Measurements from ENCODE around the gene KIAA0513.

KIAA0513 gene

DNA sequence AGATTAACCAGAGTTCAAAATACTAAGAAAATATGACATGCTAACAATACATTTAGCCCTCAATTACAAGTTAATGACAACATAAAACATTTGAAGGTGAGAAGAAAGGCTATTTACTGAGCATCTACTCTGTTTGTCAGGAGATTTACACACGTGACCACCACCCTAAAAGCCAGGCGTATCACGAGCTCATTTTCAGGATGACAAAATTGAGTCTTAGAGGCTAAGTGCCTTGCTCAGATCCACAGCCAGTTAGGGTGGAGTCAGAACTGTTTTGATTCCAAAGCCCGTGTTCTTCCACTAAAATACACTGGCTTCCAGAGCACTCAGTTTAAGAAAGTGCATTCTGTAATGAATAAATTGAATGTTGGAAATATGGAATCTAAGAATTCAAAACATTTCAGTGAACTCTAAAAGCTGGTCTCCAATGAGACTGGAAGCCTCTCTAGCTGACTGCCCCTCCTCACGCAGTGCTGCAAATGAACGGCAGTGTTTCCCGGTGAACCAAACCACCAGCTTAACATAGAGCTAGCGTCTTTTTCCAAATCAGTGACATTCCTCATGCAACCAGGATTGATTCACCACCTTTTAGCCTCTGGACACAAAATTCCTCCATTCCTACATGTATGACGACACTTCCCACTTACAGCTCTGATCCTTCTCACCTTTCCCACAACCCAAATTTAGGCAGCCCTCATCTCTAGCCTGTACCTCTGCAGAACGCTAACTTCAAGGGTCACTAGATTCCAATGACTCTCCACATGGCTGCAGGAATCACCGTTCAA is 22.1 kb upstream of the KIAA0513 start:
- DNase-seq: no peak

DNA sequence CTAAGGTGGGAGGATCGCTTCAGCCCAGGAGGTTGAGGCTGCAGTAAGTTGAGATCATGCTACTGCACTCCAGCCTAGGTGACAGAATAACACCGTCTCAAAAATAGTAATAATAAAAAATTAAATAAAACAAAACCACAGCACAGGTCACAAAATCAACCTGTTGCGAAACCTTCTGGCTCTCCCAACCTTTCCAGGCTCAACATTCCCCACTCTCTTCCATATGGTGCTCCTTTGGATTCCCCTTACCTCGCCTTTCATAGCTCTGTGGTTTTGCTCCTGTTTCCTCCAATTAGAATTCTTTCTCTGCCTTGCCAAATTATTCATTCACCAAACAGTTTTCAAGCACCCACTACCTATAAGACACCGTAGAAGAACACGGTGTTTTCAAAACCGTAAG is 21.0 kb upstream of the KIAA0513 start:
- DNase-seq: no peak

DNA sequence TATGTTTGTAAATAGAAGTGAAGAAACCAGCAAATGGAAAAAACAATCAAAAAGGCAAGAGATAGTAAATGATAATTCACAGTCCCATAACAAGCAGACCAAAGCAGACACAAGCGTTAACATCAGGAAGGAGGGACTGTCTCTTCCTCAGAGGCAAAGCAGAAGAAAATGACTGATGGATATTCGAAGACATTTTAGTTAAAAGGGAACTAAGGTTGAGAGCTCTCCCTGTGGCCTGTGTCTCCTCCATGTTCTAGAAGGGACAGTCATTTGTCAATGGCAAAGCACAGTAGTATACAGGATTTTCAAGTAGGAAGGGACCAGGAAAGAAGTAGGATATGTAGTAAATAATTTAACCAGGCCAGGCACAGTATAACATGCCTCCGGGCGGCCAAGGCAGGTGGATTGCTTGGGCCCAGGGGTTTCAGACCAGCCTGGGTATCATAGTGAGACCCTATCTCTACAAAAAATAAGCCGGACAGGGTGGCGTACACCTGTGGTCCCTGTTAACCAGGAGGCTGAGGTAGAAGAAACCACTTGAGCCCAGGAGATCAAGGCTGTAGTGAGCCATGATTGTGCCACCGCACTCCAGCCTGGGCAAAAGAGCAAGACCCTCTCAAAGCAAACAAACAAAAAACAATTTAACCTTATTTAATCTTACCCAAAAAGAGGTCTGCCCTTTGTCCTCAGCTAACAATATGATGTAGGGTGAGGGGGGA is 19.9 kb upstream of the KIAA0513 start:
- no peak for DNase-seq

DNA sequence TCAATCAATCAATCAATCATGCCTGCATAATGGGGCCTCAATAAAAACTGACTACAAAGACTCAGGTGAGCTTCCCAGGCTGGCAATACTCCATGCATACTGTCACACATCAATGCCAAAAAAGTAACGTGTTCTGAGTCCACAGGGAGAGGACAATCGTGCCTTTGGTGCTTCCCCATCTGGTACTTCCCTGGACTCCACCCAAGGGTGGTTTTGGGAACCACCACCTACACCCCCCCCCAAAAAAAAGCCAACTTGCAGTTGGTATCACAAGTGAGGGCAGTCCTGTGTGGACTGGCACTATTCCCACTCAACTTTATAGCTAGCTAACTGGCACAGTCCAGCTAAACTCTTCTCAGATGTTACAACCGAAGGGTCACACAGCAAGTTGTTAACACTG is 19.3 kb upstream of the KIAA0513 start:
- DNase-seq: no peak

DNA sequence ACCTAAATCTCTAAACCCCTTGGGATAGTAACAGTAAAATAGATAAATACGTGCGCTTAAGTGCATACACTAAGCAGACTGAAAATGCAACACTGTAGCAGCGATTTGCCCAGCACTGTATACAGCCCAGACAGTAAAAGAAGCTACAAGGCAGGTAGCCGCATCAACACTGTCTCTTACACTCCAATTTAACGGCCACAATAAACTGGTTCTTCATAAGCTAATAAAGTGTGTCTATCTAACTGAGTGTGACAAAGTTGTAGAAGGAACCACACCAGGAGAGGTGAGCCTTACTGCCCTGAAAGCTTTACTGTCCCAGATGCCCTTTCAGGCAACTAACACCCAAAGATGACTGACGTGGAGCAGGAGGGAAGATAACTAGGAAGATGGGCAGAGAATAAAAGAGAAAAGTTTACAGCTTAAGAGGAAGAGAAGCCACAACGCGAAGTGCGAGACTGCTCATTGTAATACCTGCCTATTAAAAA is 17.1 kb upstream of the KIAA0513 start:
- no peak for DNase-seq

DNA sequence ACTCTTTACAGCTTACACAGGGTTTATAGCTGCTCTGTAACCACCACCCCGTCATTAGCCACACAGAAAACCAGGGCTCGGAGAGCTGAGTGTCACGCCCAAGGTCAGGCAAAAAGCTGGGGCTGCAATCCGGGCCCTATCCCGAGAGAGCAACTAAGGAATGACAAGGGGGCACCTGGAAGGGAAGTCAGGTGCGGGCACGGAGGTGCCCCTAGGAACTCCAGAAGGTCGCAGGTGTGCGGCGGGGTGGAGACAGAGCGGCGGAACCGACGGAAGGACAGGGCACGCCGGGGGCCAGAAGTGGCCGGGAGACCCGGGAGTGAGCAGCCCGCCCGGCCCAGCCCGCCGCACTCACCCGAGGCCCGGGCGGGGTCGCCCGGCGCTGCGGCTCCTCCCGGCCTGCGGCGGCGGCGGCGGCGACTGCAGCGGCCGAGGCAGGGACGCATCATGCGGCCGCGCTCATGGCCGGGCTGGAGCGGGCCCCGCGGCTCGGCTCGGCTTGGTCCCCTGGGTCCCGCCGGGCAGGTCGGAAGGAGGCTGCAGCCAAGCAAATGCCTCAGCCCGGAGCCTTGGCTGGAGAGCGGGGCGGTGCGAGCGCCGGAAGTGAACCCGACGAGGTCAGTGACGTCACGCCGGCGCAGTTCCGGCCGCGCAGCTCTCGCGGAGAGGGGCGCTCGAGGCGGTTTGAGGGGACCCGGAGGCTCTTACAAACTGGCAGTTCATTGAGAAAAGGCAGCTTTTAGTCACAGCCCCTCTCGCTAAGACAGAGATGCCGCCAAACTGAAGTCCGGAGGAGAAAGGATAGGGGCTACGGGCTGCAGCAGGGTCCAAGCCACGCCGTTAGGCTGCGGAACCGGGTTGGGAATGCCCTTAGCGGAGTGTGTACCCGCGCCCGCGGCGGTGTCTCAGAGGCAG is 16.4 kb upstream of the KIAA0513 start, which contains the start of gene ZDHHC7:
Gene ZDHHC7, minus strand, starts transcription at position 605 of the 915 bp plus-strand sequence. CDS start 20,917 bp downstream, outside the sequence.
- DNase-seq: peak; percentile 86

DNA sequence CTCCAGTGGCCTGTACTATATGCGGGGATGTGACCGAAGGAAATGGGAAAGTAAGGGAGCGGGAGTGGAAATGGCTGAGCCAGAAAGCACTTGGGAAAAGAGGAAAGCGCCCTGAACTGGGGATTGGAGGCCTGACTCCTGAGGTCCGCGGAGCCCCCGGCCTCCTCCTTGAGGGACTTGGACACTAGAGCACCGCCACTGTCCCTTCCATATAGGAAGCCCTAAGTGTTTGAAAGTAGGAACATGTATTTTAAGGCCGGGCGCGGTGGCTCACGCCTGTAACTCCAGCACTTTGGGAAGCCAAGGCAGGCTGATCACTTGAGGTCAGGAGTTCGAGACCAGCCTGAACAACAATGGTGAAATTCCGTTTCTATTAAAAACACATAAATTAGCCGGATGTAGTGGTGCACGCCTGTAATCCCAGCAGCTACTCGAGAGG is 15.7 kb upstream of the KIAA0513 start:
- DNase-seq: no peak

DNA sequence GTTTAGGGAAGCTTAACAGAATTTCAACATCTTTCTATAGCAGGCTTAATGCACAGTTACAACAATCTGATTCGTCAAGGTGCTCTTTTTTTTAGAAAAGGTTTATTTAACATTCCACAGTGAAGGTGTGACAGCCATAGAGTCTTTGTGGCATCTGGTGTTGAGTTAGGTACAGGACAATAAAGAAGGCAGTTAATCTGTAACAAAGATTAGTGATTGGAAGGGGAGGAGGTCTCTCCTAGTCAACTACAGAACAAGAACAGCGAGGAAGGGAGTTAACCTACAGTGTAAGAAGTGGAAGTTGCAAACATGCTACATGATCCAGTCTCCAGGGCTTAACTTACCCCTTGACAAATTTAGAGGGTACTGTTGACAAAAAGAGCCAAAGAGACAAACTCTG is 13.3 kb upstream of the KIAA0513 start:
- DNase-seq: no peak

DNA sequence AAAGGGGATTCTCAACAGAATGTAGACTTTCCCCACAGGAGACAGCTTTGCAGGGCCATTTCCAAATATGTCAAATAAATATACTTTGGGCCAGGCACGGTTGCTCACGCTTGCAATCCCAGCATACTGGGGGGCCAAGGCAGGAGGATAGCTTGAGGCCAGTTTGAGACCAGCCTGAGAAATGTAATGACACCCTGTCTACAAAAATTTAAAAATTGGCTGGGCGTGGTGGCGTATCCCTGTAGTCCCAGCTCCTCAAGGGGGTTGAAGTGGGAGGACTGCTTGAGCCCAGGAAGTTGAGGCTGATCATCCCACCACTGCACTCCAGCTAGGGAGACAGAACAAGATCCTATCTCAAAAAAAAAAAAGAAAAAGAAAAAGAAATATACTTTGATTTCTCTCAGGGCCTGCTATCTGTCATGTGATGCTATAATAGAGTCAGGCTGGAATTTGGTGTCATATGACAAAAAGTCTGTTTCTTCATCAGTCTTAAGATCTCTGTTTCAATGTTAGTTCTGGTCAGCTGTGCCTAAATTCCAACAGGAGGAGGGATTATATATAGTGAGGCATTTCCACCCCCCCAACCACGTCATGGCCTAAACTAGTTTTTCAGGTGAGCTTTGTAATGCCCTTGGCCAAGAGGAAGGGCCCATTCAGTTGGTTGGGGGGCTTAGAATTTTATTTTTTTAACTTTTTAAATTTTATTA is 12.0 kb upstream of the KIAA0513 start:
- DNase-seq: no peak

DNA sequence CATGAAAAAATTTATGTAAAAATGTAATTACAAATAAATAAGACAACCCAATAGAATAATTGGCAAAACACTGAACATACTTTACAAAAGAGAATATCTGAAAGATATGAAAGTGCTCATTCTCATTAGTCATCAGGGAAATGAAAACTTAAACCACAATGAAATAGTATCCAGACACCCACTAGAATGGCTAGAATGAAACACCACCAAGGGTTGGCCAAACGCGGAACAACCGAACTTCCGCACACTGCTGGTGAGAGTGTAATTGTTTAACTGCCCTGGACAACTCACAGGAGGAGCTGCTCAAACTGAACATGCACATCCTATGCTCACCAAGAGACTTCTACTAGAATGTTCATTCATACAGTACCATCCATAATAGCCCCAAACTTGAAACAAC is 10.4 kb upstream of the KIAA0513 start:
- DNase-seq: no peak

DNA sequence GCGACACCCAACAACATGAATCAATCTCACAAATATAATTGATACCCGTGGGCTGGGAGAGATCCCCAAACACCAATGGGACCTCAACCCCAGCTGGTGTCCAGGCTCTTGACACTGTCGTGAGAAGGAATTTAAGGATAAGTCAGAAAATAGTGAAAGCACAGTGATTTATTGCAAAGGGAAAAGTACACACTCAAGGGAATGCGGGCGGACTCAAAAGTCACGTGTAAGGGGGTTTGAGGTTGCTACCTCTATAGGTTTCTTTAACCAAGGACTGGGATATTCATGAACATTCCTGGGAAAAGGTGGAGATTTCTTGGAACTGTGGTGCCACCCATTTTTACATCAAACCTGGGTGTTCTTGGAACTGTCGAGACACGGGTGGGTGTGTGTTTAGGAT is 10.0 kb upstream of the KIAA0513 start:
- no peak for DNase-seq

DNA sequence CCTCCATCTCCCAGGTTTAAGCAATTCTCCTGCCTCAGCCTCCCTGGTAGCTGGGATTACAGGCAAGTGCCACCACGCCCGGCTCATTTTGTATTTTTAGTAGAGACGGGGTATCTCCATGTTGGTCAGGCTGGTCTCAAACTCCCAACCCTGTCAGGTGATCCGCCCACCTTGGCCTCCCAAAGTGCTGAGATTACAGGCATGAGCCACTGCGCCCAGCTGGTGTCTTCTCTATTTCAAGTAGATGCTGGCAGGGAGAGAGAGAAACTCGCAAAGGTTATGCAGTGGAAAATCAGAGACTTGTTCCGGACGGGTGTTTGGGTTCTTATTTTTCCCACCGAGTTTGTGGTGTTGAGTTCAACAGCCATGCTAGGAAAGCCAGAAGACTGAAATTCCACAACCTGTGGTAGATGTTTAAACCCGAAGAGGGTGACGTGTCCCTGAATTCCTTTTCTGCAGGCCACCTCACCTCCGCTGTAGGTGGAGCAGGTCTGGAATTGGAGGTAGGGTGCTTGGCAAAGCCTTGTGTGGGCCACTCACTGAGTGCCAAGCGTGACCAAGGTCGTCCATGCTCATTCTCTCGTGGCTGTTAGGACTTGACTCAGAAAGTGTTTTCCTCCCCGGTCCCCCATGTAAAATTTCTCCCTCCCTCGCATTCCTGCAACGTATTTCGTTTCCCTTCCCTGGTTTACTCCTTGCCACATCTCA is 8.9 kb upstream of the KIAA0513 start:
- no peak for DNase-seq

DNA sequence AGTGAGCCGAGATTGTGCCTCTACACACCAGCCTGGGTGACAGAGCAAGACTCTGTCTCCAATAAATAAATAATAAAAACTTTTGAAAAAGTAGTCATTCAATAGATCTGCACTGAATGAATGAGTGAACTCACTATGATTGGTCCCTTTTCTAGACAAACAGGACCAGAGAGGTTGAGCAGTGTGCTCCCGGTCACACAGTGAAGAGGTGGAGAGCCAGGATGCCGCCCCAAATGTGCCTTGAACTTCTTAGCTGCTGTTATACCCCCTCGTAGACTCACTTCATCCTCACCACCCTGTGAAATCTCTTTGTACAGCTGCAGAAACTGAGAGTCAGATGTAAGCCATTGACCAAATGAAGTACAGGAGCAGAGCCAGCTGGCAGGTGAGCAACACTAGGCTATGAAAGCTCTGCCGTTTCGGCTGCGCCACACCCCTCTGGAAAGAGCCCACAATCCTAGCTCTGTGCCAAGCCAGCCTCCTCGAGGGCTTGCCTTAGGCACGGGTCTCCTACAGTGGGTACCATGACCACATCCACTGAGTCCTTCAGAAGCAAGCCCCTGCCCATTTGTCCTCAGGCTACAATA is 7.8 kb upstream of the KIAA0513 start:
- DNase-seq: no peak

DNA sequence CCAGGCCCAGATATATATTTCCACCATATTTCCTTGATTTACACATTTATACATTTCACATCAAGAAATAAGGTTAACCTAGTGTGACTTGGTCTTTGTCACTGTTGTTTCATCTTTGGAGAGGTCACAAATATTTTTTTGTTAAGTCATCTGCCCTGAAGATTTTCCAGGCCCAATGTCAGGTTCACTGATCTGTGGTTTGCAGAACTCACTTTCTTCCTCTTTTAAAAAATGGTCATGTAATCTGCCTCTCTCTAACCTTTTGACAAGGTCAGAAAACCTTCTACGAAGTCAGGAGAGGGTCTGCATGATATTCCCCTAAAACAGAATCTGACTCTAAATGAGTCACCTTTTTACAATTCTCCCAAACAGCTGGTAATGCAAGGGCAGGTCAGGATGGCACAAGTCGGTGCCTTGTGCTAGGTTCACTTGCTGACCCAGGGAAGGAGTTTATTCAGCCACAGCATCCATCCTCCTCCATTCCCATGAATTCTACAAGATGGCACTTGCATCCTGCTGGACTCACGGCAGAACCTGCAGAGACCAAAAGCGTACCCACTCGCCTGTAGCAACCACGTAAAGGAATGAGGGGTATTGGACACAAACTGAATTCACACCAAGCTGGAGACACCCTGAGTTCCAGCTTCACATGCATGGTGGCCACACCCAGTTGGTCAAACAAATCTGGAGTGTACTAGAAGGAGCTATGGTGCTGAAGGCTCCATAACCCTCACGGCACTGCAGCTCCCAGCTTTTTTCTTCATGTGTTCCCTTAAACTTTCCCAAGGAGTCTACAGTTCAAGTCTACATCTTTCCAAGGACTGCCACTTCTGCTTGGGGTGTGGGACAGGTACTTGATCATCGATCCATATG is 1.6 kb upstream of the KIAA0513 start:
- DNase-seq: no peak

DNA sequence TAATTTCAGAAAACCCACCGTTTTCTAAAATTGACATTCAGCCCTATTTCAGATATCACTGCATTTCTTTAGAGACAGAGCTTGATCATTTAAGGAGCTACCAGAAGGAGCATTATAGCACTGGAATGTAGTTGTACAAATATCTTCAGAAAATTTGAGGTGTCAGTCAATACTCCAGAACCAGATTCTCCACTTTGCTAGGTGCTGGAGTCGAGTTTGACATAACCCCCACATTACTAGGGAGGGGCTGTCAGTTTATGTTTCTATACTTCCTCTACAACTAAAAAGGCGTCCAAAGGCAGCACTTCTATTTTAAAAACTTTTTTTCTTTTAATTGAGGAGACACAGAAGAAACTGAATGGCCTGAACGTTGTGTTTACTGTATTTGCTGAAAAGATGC is 892 bp upstream of the KIAA0513 start:
- no peak for DNase-seq

DNA sequence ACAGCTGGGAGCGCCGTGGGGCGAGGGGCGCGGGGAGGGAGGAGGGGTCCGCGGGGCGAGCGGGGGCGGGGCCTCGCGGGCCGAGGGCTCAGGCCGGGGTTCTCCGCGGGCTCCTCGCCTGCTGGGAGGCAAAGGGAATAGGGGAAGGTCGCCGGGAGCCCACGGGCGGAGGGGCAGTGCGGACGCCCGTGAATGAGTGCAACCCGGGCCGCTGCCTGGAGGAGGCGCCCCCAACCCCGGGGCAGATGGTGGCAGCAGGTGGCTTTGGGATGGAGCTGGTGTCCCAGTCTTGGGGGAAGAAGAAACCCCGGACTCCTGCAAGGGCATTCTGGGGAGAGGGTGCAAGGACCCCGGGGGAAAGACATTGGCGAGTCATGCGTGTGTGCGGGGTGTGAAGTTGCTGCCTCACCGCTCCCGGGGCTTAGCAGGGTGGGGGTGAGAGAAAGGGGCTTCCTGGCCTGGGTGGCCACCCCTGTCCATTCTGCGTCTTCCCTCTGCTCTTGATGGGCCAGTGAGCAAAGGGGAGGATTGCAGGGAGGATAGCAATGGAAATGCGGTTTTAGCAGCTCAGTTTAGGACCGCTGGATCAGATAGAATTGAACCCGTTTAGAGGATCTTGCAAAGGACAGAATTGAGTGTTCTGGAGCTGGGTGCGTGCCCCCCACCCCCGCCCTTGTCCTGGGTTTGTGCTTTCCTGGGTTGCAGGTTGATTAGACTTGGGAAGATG is 526 bp downstream of the KIAA0513 start:
- DNase-seq: no peak

DNA sequence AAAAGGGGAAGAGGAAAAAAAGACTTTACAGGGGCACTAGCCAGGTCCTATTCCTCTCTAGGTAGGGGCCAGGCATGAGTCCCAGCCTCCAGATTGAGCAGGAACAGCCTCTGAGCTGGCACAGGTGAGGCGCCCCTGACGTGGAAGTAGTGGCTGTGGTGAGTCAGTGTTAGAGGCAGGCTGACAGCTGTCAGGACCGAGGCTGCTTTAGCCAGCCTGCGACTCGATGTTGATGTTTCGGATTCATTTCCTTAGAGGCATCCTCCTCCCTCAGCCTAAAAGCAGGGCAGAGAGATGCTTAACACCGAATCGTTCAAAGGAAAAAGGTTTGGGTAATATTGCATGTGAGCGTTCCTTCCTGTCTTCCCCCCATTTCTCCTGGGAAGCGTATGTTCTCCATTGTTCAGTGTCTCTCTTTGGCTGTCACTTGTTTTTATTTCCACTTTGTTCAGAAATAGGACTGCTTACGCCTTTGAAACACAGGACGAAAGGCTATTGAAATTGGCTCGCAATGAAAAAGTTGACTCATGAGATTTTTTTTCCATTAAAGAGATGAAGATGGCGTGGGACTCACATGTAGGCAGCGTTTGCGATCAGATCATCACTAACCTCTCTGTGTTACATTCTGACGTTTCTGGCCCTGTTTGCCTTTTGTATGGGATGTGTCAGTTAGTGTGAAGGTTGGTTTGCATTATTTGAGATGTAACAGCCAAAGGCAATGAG is 1.3 kb downstream of the KIAA0513 start:
- DNase-seq: peak; percentile 67

DNA sequence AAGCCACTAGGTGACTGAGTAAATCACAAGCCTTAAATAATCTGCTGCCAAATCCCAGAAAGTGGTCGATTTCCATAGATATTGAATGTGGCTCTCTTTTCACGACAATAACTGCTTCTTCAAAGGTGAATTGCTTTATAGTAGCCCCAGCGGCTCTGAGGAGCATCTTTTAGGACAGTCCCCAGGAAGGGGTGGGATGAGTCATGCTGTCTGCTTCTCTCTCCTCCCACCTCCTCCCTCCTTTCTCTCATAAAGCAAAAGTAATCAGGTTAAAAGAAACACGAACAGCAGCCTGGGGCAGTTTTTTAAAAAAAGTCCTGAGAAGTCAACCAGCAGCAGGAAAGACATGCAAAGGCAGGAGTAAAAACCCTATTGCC is 1.8 kb downstream of the KIAA0513 start:
- DNase-seq: peak; percentile 37

DNA sequence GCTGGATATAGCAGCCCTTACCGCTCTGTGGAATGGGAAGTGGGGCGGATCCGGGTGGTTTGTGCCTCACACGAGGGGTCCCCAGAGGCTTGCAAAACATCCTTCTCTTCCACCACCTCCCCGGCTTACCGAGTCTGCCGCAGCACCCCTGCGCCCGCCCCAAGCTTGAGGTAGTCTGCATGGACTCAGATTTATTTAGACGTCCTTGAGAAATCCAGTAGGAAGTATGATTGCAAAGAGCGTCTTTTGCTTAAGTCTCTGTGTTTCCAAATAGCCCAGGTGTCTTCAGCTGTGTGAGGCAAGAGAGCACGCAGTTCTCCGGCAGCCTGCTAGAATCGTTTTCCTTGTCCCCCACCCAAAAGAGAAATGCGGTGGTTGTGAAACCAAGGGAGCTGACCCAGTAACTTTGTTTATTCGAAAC is 2.4 kb downstream of the KIAA0513 start:
- no peak for DNase-seq
